Astrocyte (in vitro differentiated cells and primary cell): Measurements from ENCODE around the gene IQGAP3. TPM values are rescaled to one million over a fixed set of nuclear protein-coding genes. Genes with fewer than 3 reads are reported as not detected.

ENCODE experiments used
- DNase-seq: peaks from one replicate; pipeline ENCODE4 v3.0.0-alpha.2; 2010; ENCODE audit warnings: low read depth
- FAIRE-seq: peaks from 2 replicates; lab custom pipeline; 2011; peaks lifted over from hg19 to GRCh38; lab: Jason Lieb, UNC
- H2AFZ ChIP-seq: 2 replicates; pipeline ENCODE4 v1.6.0; 2012; ENCODE audit warnings: low read depth, low read length, inconsistent platforms
- H3K27ac ChIP-seq: 2 replicates; pipeline ENCODE4 v1.5.1; 2011; ENCODE audit warnings: low read depth, low read length, inconsistent platforms
- H3K27me3 ChIP-seq: 2 replicates; pipeline ENCODE4 v1.6.0; 2011; ENCODE audit warnings: low read length, inconsistent platforms; ENCODE audit not compliant: insufficient read depth
- H3K36me3 ChIP-seq: 2 replicates; pipeline ENCODE4 v1.5.1; 2011; ENCODE audit warnings: low read length, inconsistent platforms; ENCODE audit not compliant: insufficient read depth
- H3K4me1 ChIP-seq: 2 replicates; pipeline ENCODE4 v1.5.1; 2011; ENCODE audit warnings: low read length, inconsistent platforms; ENCODE audit not compliant: insufficient read depth
- H3K4me2 ChIP-seq: 2 replicates; pipeline ENCODE4 v1.6.0; 2012; ENCODE audit warnings: low read length, inconsistent platforms
- H3K4me3 ChIP-seq: 2 replicates; pipeline ENCODE4 v1.5.1; 2011; ENCODE audit warnings: low read depth, mild to moderate bottlenecking, low read length, inconsistent platforms; ENCODE audit not compliant: insufficient read depth
- H3K79me2 ChIP-seq: 2 replicates; pipeline ENCODE4 v1.6.0; 2012; ENCODE audit warnings: mild to moderate bottlenecking, low read length, inconsistent platforms; ENCODE audit not compliant: insufficient read depth
- H3K9ac ChIP-seq: 2 replicates; pipeline ENCODE4 v1.6.0; 2012; ENCODE audit warnings: mild to moderate bottlenecking, low read length, inconsistent platforms
- H3K9me3 ChIP-seq: 2 replicates; pipeline ENCODE4 v1.5.1; 2012; ENCODE audit warnings: low read depth, mild to moderate bottlenecking, low read length, inconsistent platforms; ENCODE audit not compliant: insufficient read depth
- H4K20me1 ChIP-seq: 2 replicates; pipeline ENCODE4 v1.6.0; 2012; ENCODE audit warnings: low read length, inconsistent platforms; ENCODE audit not compliant: insufficient read depth
- H3K27ac Mint-ChIP-seq: one replicate; pipeline ENCODE4 v1.8.0; 2021; ENCODE audit warnings: mild to moderate bottlenecking, mixed read lengths; ENCODE audit not compliant: unreplicated experiment
- H3K27me3 Mint-ChIP-seq: one replicate; pipeline ENCODE4 v1.8.0; 2021; ENCODE audit warnings: low read depth, mixed read lengths; ENCODE audit not compliant: unreplicated experiment
- H3K36me3 Mint-ChIP-seq: one replicate; pipeline ENCODE4 v1.8.0; 2021; ENCODE audit warnings: low read depth, mixed read lengths; ENCODE audit not compliant: unreplicated experiment
- H3K4me1 Mint-ChIP-seq: one replicate; pipeline ENCODE4 v1.8.0; 2021; ENCODE audit warnings: low read depth, mixed read lengths; ENCODE audit not compliant: unreplicated experiment
- H3K4me3 Mint-ChIP-seq: one replicate; pipeline ENCODE4 v1.8.0; 2021; ENCODE audit warnings: mild to moderate bottlenecking, moderate library complexity, mixed read lengths; ENCODE audit not compliant: unreplicated experiment
- H3K9me3 Mint-ChIP-seq: one replicate; pipeline ENCODE4 v1.8.0; 2021; ENCODE audit warnings: mild to moderate bottlenecking, mixed read lengths; ENCODE audit not compliant: unreplicated experiment
- CTCF ChIP-seq: IDR thresholded peaks from 2 replicates; pipeline ENCODE4 v1.5.1; 2011; ENCODE audit warnings: low read depth, mild to moderate bottlenecking, inconsistent platforms, low read length, moderate library complexity; ENCODE audit not compliant: insufficient read depth
- EZH2 ChIP-seq: IDR thresholded peaks from 2 replicates; pipeline ENCODE4 v1.6.1; 2012; ENCODE audit warnings: mild to moderate bottlenecking, low read length, inconsistent platforms; ENCODE audit not compliant: insufficient read depth
- total RNA-seq: library from RNA; stranded (reverse); gene quantifications from 2 replicates; pipeline ENCODE4 v1.2.1, GENCODE V29; 2021

Gene IQGAP3
- total RNA-seq, 1 donor from 2014 or later: 2.2 TPM

- Histone ChIP-seq H3K4me2 (no peak overlapping the region), H3K27ac (no peak overlapping the region), H3K4me3 (no peak overlapping the region), H4K20me1 (no peaks in the 10 kb centered on the region), H3K4me1 (no peaks in the 10 kb centered on the region), H3K27me3 (no peaks in the 10 kb centered on the region), H3K9me3 (no peaks in the 10 kb centered on the region), H3K36me3 (peaks cover 43% of the 10 kb centered on the region), H2AFZ (no peak overlapping the region), H3K79me2 (no peaks in the 10 kb centered on the region), H3K9ac (no peak overlapping the region)
- Mint-ChIP-seq H3K27me3 (peaks cover 5% of the 10 kb centered on the region), H3K4me1 (peaks cover 4% of the 10 kb centered on the region), H3K27ac (no peak overlapping the region), H3K9me3 (no peaks in the 10 kb centered on the region), H3K4me3 (no peak overlapping the region), H3K36me3 (peaks cover 3% of the 10 kb centered on the region)
- TF ChIP-seq EZH2 (no peak), CTCF (no peak)
- FAIRE-seq (no peak), DNase-seq (no peak)
These were observed 29.3 kb downstream of the IQGAP3 start for GRCh38 chr1:156543066-156543465.

- Mint-ChIP-seq H3K36me3 (peaks cover 3% of the 10 kb centered on the region), H3K27ac (no peak overlapping the region), H3K4me1 (peaks cover 4% of the 10 kb centered on the region), H3K9me3 (no peaks in the 10 kb centered on the region), H3K27me3 (peaks cover 10% of the 10 kb centered on the region), H3K4me3 (no peak overlapping the region)
- Histone ChIP-seq H2AFZ (no peak overlapping the region), H3K36me3 (peaks cover 35% of the 10 kb centered on the region), H3K27me3 (no peaks in the 10 kb centered on the region), H3K9ac (no peak overlapping the region), H3K9me3 (no peaks in the 10 kb centered on the region), H3K79me2 (no peaks in the 10 kb centered on the region), H3K4me1 (no peaks in the 10 kb centered on the region), H4K20me1 (no peaks in the 10 kb centered on the region), H3K4me3 (no peak overlapping the region), H3K4me2 (no peak overlapping the region), H3K27ac (no peak overlapping the region)
- TF ChIP-seq CTCF (no peak), EZH2 (no peak)
- no peak for DNase-seq
- no peak for FAIRE-seq
These were observed 31.4 kb downstream of the IQGAP3 start for GRCh38 chr1:156540955-156541354.

- Histone ChIP-seq H3K4me3 (no peak overlapping the region), H3K9ac (no peak overlapping the region), H3K79me2 (no peaks in the 10 kb centered on the region), H2AFZ (no peak overlapping the region), H3K4me1 (no peaks in the 10 kb centered on the region), H4K20me1 (no peaks in the 10 kb centered on the region), H3K27me3 (no peaks in the 10 kb centered on the region), H3K27ac (no peak overlapping the region), H3K4me2 (no peak overlapping the region), H3K9me3 (no peaks in the 10 kb centered on the region), H3K36me3 (peaks cover 33% of the 10 kb centered on the region)
- H3K9me3 Mint-ChIP-seq: no peaks in the 10 kb centered on the region
- TF ChIP-seq EZH2: no peak
- no peak for TF ChIP-seq CTCF
- peaks cover 3% of the 10 kb centered on the region for H3K36me3 Mint-ChIP-seq
- DNase-seq (no peak), FAIRE-seq (no peak)
- H3K27ac Mint-ChIP-seq: no peak overlapping the region
- H3K4me3 Mint-ChIP-seq: no peak overlapping the region
- H3K4me1 Mint-ChIP-seq: peaks cover 4% of the 10 kb centered on the region
- peaks cover 11% of the 10 kb centered on the region for H3K27me3 Mint-ChIP-seq
These were observed 32.5 kb downstream of the IQGAP3 start for GRCh38 chr1:156539818-156540355.
